Ovary (tissue), 9 donors: ENCODE results near the gene ABCA4. TPM values are rescaled to one million over a fixed set of nuclear protein-coding genes. Genes with fewer than 3 reads are reported as not detected.

ENCODE experiments used
- DNase-seq, 5 donors: peaks; one replicate each; pipeline ENCODE4 v3.0.0-alpha.2; 2019 to 2020
- H3K27ac ChIP-seq, 2 donors: fragments of 200-600 bp; one replicate each; pipeline versions ENCODE4 v1.5.1 to v1.8.0; 2019 to 2022
- H3K27me3 ChIP-seq: fragments of 200-600 bp; one replicate; pipeline ENCODE4 v1.8.0; 2022
- H3K36me3 ChIP-seq: fragments of 200-600 bp; sonication (generic); one replicate; pipeline ENCODE4 v1.5.1; 2019
- H3K4me1 ChIP-seq: one replicate; pipeline ENCODE4 v1.8.1; 2013; ENCODE audit warnings: mild to moderate bottlenecking, moderate library complexity; ENCODE audit not compliant: insufficient read depth
- H3K4me3 ChIP-seq: fragments of 200-600 bp; sonication (generic); one replicate; pipeline ENCODE4 v1.5.1; 2017
- H3K9me3 ChIP-seq, 2 donors: fragments of 200-600 bp in 1 of 2; sonication (generic) in 1 of 2; one replicate each; pipeline versions ENCODE4 v1.5.1 to v1.8.1; 2013 to 2019; ENCODE audit warnings: mild to moderate bottlenecking in 1 of 2, moderate library complexity in 1 of 2
- EP300 ChIP-seq: sonication (generic); formaldehyde crosslinking; IDR thresholded peaks from one replicate; pipeline ENCODE4 v1.6.1; 2017; ENCODE audit warnings: antibody characterized with exemption
- POLR2A ChIP-seq: fragments of 450-650 bp; IDR thresholded peaks from one replicate; pipeline ENCODE4 v1.6.1; 2017; ENCODE audit warnings: antibody characterized with exemption, mild to moderate bottlenecking, moderate library complexity
- WGBS, 3 donors: extraction: QIAGEN DNeasy Blood & Tissue Kit in 1 of 3; methylation state at CpG; one replicate each; pipeline versions ENCODE4 v1.1.5 to v1.1.7; 2013 to 2017; 5-methylcytosine and 5-hydroxymethylcytosine counted together
- intact Hi-C, 4 donors: fragments of 100-400 bp; cut with DNase I; formaldehyde crosslinking; loops; one replicate each; pipeline versions ENCODE4 v1.11.0 to v1.15.1; 2022 to 2023
- polyA plus RNA-seq, 2 donors: library from polyadenylated mRNA; stranded (reverse); fragments of 200-250 nt in 1 of 2; fragments of 350-450 nt in 1 of 2; fragmentation: Illumina TruSeq in 1 of 2; extraction: RNeasy Lipid Tissue Mini Kit (QIAGEN cat#74804) in 1 of 2; gene quantifications; one replicate each; pipeline ENCODE4 v1.2.3, GENCODE V29; 2013 to 2014
- total RNA-seq, 7 donors: library from RNA; depleted of rRNA in 2 of 7; stranded (reverse); fragments of >200 nt in 2 of 7; fragmentation: NEBNext Ultra II Directional in 3 of 7; extraction: Animal tissue kit (Norgen Biotek cat#: 25700) in 3 of 7; gene quantifications; one replicate each; pipeline versions ENCODE4 v1.1.0 to v1.2.4, GENCODE V29; 2016 to 2023
- TF ChIP-seq, protein P1 (sequence below), 3 donors: fragments of 450-650 bp in 2 of 3; fragments of 200-600 bp in 1 of 3; IDR thresholded peaks; one replicate each; pipeline versions ENCODE4 v1.5.1 to v1.8.0; 2016 to 2022; ENCODE audit warnings: antibody characterized with exemption in 3 of 3, mild to moderate bottlenecking in 1 of 3
- donor health status: DM: no; HTN: no; CAD: no; lungs with moderate emphysema.
- donor health status: DM: no; HTN: no; CAD: no.
- donor health status: Bipolar disorder and iron deficiency.
- donor health status: DM: yes; HTN: yes; CAD: no.
- donor health status: DM: no; HTN: no; CAD: no.
- donor health status: DM: yes; HTN: yes; CAD: no.

Gene ABCA4
- total and polyA plus RNA-seq, 9 donors, result 0.12 to 3.1 (median 0.35) TPM

DNA sequence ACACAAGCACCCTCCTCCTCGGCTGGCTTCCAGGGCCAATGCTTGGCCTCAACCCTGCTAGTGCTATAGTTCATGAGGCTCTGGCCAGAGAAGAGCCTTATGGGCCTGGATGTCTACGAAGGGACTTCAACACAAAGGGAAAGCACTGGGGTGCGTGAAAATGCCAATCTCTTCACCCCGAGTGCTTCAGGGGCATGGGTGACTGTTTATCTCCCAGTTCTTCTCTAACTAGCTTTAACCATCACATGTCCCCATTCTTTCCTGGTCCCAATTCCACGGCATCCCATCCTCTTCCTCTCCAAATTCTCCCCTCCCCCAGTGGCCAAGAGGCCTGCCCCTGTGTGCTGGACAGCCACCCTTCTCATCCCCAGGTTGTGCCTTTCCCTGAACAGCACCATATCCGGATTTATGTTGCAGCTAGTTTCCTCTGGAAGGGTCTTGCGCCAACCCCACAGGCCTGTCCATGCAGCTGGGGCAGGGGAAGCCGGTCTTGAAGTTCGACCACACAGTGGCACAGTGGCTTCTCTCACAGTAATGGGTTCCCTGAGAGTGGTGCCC lies 16.7 kb downstream of the ABCA4 start:
- Histone ChIP-seq H3K36me3 (no peaks in the 10 kb centered on the region), H3K9me3 (no peaks in the 10 kb centered on the region)
- TF ChIP-seq, protein P1, sequence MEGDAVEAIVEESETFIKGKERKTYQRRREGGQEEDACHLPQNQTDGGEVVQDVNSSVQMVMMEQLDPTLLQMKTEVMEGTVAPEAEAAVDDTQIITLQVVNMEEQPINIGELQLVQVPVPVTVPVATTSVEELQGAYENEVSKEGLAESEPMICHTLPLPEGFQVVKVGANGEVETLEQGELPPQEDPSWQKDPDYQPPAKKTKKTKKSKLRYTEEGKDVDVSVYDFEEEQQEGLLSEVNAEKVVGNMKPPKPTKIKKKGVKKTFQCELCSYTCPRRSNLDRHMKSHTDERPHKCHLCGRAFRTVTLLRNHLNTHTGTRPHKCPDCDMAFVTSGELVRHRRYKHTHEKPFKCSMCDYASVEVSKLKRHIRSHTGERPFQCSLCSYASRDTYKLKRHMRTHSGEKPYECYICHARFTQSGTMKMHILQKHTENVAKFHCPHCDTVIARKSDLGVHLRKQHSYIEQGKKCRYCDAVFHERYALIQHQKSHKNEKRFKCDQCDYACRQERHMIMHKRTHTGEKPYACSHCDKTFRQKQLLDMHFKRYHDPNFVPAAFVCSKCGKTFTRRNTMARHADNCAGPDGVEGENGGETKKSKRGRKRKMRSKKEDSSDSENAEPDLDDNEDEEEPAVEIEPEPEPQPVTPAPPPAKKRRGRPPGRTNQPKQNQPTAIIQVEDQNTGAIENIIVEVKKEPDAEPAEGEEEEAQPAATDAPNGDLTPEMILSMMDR (IDR thresholded peaks at IDR 0.05), result no peak
- TF ChIP-seq EP300, result no peak
- TF ChIP-seq POLR2A, result no peak

DNA sequence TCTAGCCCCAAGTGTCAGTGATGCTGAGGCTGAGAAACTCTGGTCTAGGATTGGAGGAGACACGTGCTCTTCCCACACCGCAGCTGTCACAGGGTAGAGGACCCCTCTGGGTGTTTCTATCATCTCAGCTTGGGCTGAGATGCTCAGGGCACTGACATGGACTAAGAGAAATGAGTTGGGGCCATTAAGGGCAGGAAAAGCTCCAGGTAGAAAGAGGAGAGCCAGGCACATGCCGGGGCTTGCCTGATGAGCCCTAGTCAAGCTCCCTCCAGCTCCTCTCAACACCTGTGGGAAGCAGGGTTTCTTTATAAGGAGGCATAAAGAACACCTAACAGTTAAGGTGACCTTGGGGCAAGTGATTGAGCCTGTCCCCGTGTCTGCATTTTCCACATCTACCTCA lies 17.3 kb downstream of the ABCA4 start:
- no peak overlapping the region for H3K27ac ChIP-seq

More for the DNA sequence above, 16.7 kb downstream of the ABCA4 start:
- Histone ChIP-seq H3K4me3 (no peak overlapping the region), H3K27ac (no peak overlapping the region), H3K27me3 (no peaks in the 10 kb centered on the region), H3K4me1 (peaks cover 9% of the 10 kb centered on the region)
- 94 to 97% (median 97%) methylated on average over 9 of the region's 9 CpGs for WGBS, 3 donors
- no peak for DNase-seq
- intact Hi-C loops, result loop anchor here in 1 of 4 donors (5.0 kb wide), 1 partner anchor 37 kb away; no protein-coding TSS in a partner anchor

DNA sequence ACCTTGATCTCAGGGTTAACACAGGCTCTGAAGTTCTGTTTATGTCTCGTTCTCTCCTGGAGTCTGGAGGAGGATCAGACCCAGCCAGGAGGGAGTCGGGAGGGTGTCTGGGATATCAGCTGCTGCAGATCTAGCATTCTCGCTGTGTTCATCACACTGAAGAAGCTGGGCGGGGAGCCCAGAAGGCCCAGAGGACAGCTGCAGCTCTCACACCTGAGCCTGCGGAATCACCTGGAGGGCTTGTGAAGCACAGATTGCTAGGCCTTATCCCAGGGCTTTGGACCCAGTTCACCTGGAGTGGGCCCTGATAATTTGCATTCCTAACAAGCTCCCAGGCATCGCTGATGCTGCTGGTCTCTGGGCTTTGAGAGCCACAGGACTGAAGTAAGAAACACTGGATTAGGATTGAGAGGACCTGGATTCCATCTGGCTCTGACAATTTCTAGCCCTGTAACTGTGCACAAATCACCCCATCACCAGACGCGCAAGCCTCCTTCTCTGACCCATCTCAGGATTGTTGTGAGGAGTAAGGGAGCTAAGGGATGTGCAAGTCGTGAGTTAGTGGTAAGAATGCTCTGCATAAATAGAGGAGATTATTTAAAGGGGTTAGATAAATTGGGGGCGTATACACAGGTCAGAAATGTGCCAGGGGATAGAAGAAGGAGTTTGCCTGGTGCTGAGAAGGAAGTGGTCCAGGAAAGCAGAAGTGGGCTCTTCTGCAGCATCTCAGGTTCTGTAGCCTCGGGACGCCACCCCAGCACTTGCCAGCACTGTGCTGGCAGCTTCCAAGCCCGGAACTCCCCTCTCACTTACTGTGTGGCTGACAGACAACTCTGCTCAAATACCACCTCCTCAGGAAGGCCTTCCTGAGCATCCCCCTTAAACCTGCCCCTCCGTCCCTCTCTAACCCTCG lies 19.1 kb downstream of the ABCA4 start:
- Histone ChIP-seq H3K4me1 (peaks cover 13% of the 10 kb centered on the region), H3K36me3 (no peaks in the 10 kb centered on the region), H3K9me3 (no peaks in the 10 kb centered on the region), H3K27ac (peak overlapping the region in 1 of 2 donors; percentile 18), H3K4me3 (no peak overlapping the region), H3K27me3 (no peaks in the 10 kb centered on the region)
- WGBS, 3 donors, result 73 to 75% (median 74%) methylated on average over 15 of the region's 15 CpGs
- peak in 2 of 5 donors; percentile 58 to 66 for DNase-seq
- TF ChIP-seq, protein P1 (IDR thresholded peaks at IDR 0.05), result no peak
- no peak for TF ChIP-seq POLR2A
- TF ChIP-seq EP300, result no peak
- intact Hi-C loops, result loop anchor here in 1 of 4 donors (5.0 kb wide), 1 partner anchor 35 kb away; no protein-coding TSS in a partner anchor

More for the DNA sequence above, 17.3 kb downstream of the ABCA4 start:
- Histone ChIP-seq H3K4me3 (no peak overlapping the region), H3K4me1 (peaks cover 10% of the 10 kb centered on the region), H3K9me3 (no peaks in the 10 kb centered on the region), H3K36me3 (no peaks in the 10 kb centered on the region), H3K27me3 (no peaks in the 10 kb centered on the region)
- intact Hi-C loops, result loop anchor here in 1 of 4 donors (5.0 kb wide), 1 partner anchor 36 kb away; no protein-coding TSS in a partner anchor
- TF ChIP-seq POLR2A (no peak), EP300 (no peak)
- TF ChIP-seq, protein P1 (IDR thresholded peaks at IDR 0.05), result no peak
- 91 to 95% (median 94%) methylated on average over 4 of the region's 4 CpGs for WGBS, 3 donors
- DNase-seq, result no peak

DNA sequence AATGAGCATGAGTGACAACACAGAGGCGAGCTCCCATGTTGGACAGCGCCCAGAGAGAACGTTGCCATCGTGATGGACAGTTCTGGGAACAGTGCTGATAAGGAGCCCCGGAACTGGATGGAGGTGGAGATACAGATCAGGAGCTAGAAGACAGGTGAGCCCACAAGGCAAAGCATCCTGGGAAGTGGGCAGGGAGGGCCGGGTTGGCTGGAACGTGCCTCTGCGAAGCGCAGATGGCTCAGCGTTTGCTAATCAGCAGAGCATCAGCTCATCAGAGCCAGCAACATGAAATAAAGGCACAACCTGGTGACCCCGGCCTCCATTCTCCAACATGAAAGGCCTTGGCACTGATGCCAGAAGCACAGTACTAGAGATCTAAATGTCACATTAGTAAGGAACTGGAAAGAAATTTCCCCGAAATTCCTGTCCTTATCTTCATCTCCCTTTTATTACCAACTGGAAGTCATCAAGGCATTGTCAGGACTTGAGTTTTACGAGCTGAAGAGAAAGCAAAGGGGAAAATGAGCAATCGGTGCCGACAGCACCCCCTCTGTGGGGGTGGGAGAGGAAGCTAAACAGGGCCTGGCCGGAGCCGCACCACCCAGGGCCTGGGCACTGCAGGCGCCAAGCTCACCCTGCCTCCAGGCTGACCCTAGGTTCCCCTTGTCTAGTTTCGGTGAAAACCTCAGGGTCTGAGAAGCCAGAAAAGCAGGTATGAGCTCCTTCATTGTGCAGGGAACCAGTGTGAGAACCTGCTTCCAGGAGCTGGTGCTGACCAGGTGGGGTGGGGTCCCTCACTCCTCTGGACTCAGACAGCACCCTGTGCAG lies 19.9 kb downstream of the ABCA4 start:
- Histone ChIP-seq H3K27me3 (no peaks in the 10 kb centered on the region), H3K36me3 (no peaks in the 10 kb centered on the region), H3K4me1 (peaks cover 19% of the 10 kb centered on the region), H3K9me3 (no peaks in the 10 kb centered on the region), H3K27ac (peak overlapping the region in 1 of 2 donors; percentile 18), H3K4me3 (no peak overlapping the region)
- intact Hi-C loops, result loop anchor here in 1 of 4 donors (5.0 kb wide), 1 partner anchor 34 kb away; no protein-coding TSS in a partner anchor
- TF ChIP-seq POLR2A, result no peak
- TF ChIP-seq, protein P1 (IDR thresholded peaks at IDR 0.05), result no peak
- no peak for TF ChIP-seq EP300
- 51 to 57% (median 57%) methylated on average over 19 of the region's 19 CpGs for WGBS, 3 donors
- peak in 2 of 5 donors; percentile 52 to 61 for DNase-seq
